GM12878 (cell line): Measurements from ENCODE around the gene LRRC27. TPM values are rescaled to one million over a fixed set of nuclear protein-coding genes. Genes with fewer than 3 reads are reported as not detected.

Experiments used
- ATAC-seq: fragments of 200-7000 bp; cut with Tn5 transposase; 3 replicates; pipeline ENCODE4 v1.9.1; 2020; ENCODE audit warnings: mild to moderate bottlenecking, moderate library complexity
- BruUV-seq: library from RNA; stranded (reverse); fragments of 400-500 nt; replicated peaks from 2 replicates; lab custom pipeline; 2021; lab: Mats Ljungman, UMichigan
- CTCF ChIA-PET: fragments of 300-600 bp; sonication (Branson Sonifier 250); formaldehyde crosslinking; extraction: SDS; loops from one replicate; lab custom pipeline; 2021; ENCODE audit warnings: inconsistent platforms; lab: Yijun Ruan, JAX
- POLR2A ChIA-PET: fragments of 350-600 bp; formaldehyde crosslinking; extraction: SDS; loops from one replicate; lab custom pipeline; 2021; ENCODE audit warnings: inconsistent platforms; lab: Charles Lee
- RAD21 ChIA-PET: fragments of 300-600 bp; sonication (Branson Sonifier 250); formaldehyde crosslinking; loops from one replicate; lab custom pipeline; 2023; ENCODE audit warnings: antibody characterized with exemption; ENCODE audit not compliant: unreplicated experiment; lab: Charles Lee
- SMC1A ChIA-PET: fragments of 300-600 bp; sonication (Branson Sonifier 250); formaldehyde crosslinking; loops from one replicate; lab custom pipeline; 2023; ENCODE audit not compliant: unreplicated experiment, uncharacterized antibody; lab: Charles Lee
- DNase-seq: peaks from one replicate; pipeline ENCODE4 v3.0.0-alpha.2; 2011; ENCODE audit warnings: low read depth, low spot score
- FAIRE-seq: peaks from 3 replicates; lab custom pipeline; 2011; peaks lifted over from hg19 to GRCh38; lab: Jason Lieb, UNC
- H2AFZ ChIP-seq: 2 replicates; pipeline ENCODE4 v1.6.0; 2011; ENCODE audit warnings: low read depth, low read length, control low read depth; ENCODE audit not compliant: control insufficient read depth
- H3K27ac ChIP-seq: 2 replicates; pipeline ENCODE4 v1.5.1; 2011; ENCODE audit warnings: control low read depth; ENCODE audit not compliant: control insufficient read depth, insufficient read depth
- H3K27me3 ChIP-seq, 2 experiments: replicated peaks in 1 of 2; 2 replicates each; pipeline versions ENCODE4 v1.6.0 to v1.6.1; 2011; ENCODE audit warnings: low read length in 1 of 2; ENCODE audit not compliant: control insufficient read depth in 2 of 2, insufficient read depth in 2 of 2
- H3K36me3 ChIP-seq, 2 experiments: 2 replicates each; pipeline ENCODE4 v1.5.1; 2011; ENCODE audit warnings: low read length in 1 of 2; ENCODE audit not compliant: control insufficient read depth in 2 of 2, insufficient read depth in 2 of 2
- H3K4me1 ChIP-seq: 2 replicates; pipeline ENCODE4 v1.6.1; 2011; ENCODE audit warnings: mild to moderate bottlenecking, low read length, moderate library complexity, mixed read lengths; ENCODE audit not compliant: control insufficient read depth, insufficient read depth
- H3K4me2 ChIP-seq: 2 replicates; pipeline ENCODE4 v1.6.0; 2011; ENCODE audit warnings: control low read depth; ENCODE audit not compliant: control insufficient read depth, insufficient read depth
- H3K4me3 ChIP-seq: fragments of 200-600 bp; sonication (generic); 2 replicates; pipeline ENCODE4 v1.5.1; 2016
- H3K79me2 ChIP-seq: 2 replicates; pipeline ENCODE4 v1.6.0; 2011; ENCODE audit warnings: low read length; ENCODE audit not compliant: control insufficient read depth, insufficient read depth
- H3K9ac ChIP-seq: 2 replicates; pipeline ENCODE4 v1.8.0; 2011; ENCODE audit warnings: low read length, control low read depth, mixed read lengths; ENCODE audit not compliant: control insufficient read depth, insufficient read depth
- H3K9me3 ChIP-seq: replicated peaks from 3 replicates; pipeline ENCODE4 v1.5.1; 2011; ENCODE audit warnings: mild to moderate bottlenecking, low read length; ENCODE audit not compliant: control insufficient read depth, insufficient read depth
- H4K20me1 ChIP-seq: 2 replicates; pipeline ENCODE4 v1.6.0; 2011; ENCODE audit not compliant: control insufficient read depth, insufficient read depth
- CEBPZ ChIP-seq: fragments of 150-350 bp; IDR thresholded peaks from 2 replicates; pipeline ENCODE4 v1.6.1; 2016; ENCODE audit warnings: low read depth, low read length
- EGR1 ChIP-seq, 2 experiments: IDR thresholded peaks; 1 replicate in 1 of 2; 2 replicates in 1 of 2; pipeline ENCODE4 v1.6.1; 2011 to 2012; ENCODE audit warnings: low read depth in 2 of 2, low read length in 2 of 2, borderline replicate concordance in 1 of 2, mild to moderate bottlenecking in 1 of 2, moderate library complexity in 1 of 2
- WGBS: methylation state at CpG from one replicate; pipeline ENCODE4 v1.1.6; 2016; ENCODE audit warnings: low lambda C conversion rate; ENCODE audit not compliant: insufficient replicate concordance, insufficient coverage; ENCODE audit errors: missing lambda C conversion rate; 5-methylcytosine and 5-hydroxymethylcytosine counted together
- in situ Hi-C: fragments of 300-500 bp; cut with MboI; formaldehyde crosslinking; loops from 9 replicates; pipeline ENCODE4 v1.14.3; 2018; ENCODE audit warnings: mixed read lengths
- intact Hi-C: fragments of 100-400 bp; cut with micrococcal nuclease; formaldehyde crosslinking; loops from one replicate; pipeline ENCODE4 v1.14.2; 2022; ENCODE audit not compliant: unreplicated experiment
- polyA plus RNA-seq, 11 experiments: library from polyadenylated mRNA; depleted of rRNA in 4 of 11; unstranded in 6 of 11; stranded (reverse) in 5 of 11; fragments of >200 nt; fragmentation: Nextera tagmentation in 4 of 11; fragmentation: Illumina TruSeq in 1 of 11; extraction: Ambion mirVana in 4 of 11; extraction: Trizol in 1 of 11; gene quantifications; 1 replicate in 1 of 11; 2 replicates in 10 of 11; pipeline versions ENCODE4 v1.2.1 to v1.2.3, GENCODE V29; 2011 to 2016; ENCODE audit warnings: inconsistent platforms in 2 of 11, missing spikeins in 2 of 11, low read depth in 1 of 11
- total RNA-seq, 4 experiments: library from RNA; depleted of rRNA in 3 of 4; stranded (reverse); fragments of >200 nt in 3 of 4; fragmentation: Illumina TruSeq in 1 of 4; extraction: Trizol in 1 of 4; gene quantifications; 2 replicates each; pipeline versions ENCODE4 v1.2.1 to v1.2.3, GENCODE V29; 2013 to 2021

The LRRC27 gene
- total and polyA plus RNA-seq, 10 of the 15 experiments (the other 5 are each of a cell fraction or from before 2014, with no cell fraction given) = 0.48 to 6.9 (median 4.7) TPM

DNA sequence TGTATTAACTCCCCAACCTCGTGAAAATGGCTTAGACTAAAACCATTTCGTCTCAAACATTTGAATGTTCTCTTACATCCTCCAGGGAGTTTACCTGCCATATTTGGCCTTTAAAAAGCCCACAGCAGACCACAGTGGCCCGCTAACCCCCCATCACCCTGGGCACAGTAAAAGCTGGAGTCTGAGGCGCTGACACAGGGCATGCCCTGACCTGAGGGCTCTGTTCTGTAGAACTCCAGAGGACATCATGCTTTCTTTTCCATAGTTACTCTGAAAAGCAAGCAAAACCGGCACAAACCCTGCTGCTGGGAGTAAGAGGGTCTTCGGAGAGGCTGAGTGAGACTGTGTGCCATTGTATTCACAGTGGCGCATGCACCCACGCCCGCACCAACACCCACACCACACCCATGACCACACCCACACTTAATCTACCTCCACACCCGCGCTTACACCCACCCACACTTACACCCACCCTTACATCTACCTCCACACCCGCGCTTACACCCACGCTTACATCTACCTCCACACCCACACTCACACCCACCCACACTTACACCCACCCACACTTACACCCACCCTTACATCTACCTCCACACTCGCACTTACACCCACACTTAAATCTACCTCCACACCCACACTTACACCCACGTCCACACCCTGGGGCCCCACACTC lies 32.1 kb downstream of the LRRC27 start:
- 0 out of 3 replicates have a peak, but pooled peaks have one; percentile 20 for ATAC-seq
- H3K36me3 ChIP-seq = no peaks in the 10 kb centered on the region
- POLR2A ChIA-PET = no interaction called here
- H3K4me3 ChIP-seq = no peak overlapping the region
- RAD21 ChIA-PET = no interaction called here
- SMC1A ChIA-PET = no interaction called here
- FAIRE-seq = peak; percentile 100
- H3K9me3 ChIP-seq = no peaks in the 10 kb centered on the region; the same call in 2 of the 3 replicates
- intact Hi-C loops (no loop called here), in situ Hi-C loops (no loop called here)
- H3K4me1 ChIP-seq = no peaks in the 10 kb centered on the region
- no peaks in the 10 kb centered on the region for H4K20me1 ChIP-seq
- H3K79me2 ChIP-seq = no peaks in the 10 kb centered on the region
- 38% methylated on average over 14 of the region's 16 CpGs for WGBS
- peak; percentile 13 for DNase-seq
- CTCF ChIA-PET = no interaction called here
- TF ChIP-seq EGR1 (IDR thresholded peaks at IDR 0.05; ENCODE audit: borderline replicate concordance in 1 of 2, low read depth in 2 of 2, low read length in 2 of 2) (peak in 1 of 2 experiments; percentile 53; a peak in 1 of 3 replicates), CEBPZ (no peak)
- TF ChIP-seq, all 136 proteins: peak for 1
- Histone ChIP-seq H3K27me3 (no peaks in the 10 kb centered on the region), H2AFZ (no peak overlapping the region), H3K9ac (no peak overlapping the region), H3K4me2 (no peak overlapping the region), H3K27ac (no peak overlapping the region)
- BruUV-seq = no TSS peak
